ENCODE measurements around the gene VEZF1.

VEZF1 gene

DNA sequence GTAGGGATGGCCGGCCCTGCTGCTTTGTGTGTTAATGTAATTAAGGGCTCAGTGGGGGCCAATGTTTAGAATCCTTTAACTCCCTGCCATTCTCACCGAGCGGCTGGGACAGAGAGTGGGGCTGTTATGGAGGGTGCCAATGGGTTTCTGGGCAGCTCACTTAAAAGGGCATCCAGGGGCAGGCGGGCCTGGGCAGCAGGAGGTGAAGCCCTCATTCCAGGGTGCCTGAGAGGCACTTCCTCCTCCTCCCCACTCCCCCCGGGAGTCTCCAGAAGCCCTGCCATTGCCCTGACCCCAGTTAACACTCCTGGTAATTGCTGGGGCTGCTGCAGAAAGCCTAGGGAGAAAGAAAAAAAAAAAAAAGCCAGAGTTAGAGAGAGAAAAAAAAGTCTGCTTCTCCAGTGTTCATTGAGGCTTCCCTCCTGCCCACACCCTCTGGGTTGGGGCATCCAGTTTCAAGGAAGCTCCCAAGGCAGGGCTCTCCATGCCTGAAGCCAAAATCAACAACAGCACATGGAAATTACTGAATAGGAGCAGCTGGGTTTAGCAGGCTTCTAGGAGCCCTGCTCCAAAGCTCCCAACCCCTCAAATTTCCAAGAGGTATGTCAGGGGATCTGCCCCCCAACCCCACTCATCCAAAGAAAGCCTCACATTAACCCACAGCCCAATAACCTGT is 60.9 kb downstream of the VEZF1 start:
- DNase-seq = no peak

DNA sequence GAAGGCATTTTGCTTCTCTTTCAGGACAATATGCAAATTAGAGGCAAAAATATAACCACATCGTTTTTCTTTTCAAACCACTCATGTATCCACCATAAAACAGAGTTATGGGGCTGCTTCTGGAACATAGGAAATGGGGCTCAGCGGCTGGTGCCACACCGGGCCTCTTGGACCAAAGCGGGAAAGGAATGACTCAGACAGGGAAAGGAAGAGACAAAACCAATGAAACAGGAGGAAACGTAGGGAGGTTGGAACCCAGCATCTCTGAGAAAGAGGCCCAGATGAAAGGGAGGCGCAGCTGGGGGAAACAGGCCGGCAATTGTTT is 61.4 kb downstream of the VEZF1 start:
- no peak for DNase-seq

DNA sequence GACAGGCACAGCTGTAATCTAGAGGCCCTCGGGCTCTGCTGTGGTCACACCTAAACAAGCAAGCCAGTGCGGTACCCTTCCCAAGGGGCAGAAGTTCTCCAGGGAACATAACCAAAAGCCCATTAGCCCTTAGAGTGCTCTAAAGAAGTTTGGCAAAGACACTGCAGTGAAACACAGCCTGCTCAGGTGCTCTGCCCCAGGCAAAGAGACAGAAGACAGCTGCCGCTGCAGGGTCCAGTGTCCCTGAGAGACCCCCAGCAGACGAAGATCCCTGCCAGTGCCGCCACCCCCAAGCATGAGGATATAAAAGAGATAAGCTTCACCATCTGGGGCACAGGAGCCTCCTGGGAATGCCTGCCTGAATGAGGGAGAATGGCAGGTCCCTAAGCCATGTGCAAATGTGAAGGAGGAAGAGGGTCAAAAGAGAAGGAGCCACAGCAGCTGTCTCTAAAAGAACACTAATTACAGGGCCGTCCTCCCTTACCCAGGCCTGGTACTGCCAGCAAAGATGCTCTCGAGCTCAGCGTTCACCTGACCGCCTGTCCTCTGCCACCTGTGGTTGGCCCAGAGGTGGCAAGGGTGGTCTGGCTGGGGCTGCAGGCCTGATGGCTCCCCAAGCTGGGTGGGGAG is 62.6 kb downstream of the VEZF1 start:
- DNase-seq = no peak

DNA sequence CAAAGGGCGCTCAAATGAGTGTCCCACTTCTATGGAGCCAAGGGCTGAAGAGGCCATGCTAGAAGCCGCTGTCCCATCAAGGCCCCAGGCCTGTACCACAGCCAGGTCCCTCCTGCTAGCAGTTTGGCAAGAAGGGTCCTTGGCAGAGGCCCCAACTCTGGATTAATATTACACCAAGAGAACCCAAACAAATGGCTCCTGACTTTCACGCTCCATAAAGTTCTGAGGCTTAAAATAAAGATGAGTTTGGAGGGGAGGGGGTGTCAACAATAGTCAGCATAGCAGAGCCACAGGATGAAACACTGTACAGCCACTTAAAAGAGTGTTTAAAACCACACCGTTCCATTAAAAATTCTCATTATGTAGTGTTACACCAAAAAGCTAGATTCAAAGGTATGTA is 63.4 kb downstream of the VEZF1 start:
- no peak for DNase-seq
